GM18502 (cell line): Measurements from ENCODE around the gene SHF.
"Not testable (repeated sequence)": the region's sequence is repeated elsewhere in the genome, so short reads cannot be mapped to it uniquely, and the experiment has no call there.

ENCODE experiments used
- ATAC-seq: cut with Tn5 transposase; IDR thresholded peaks from one replicate; pipeline ENCODE4 v1.9.1; 2021; ENCODE audit warnings: mild to moderate bottlenecking; ENCODE audit not compliant: unreplicated experiment, poor library complexity

Gene SHF

GRCh38 chr15:45149060-45149459, 38.7 kb downstream of the SHF start:
- ATAC-seq, result no peak

DNA sequence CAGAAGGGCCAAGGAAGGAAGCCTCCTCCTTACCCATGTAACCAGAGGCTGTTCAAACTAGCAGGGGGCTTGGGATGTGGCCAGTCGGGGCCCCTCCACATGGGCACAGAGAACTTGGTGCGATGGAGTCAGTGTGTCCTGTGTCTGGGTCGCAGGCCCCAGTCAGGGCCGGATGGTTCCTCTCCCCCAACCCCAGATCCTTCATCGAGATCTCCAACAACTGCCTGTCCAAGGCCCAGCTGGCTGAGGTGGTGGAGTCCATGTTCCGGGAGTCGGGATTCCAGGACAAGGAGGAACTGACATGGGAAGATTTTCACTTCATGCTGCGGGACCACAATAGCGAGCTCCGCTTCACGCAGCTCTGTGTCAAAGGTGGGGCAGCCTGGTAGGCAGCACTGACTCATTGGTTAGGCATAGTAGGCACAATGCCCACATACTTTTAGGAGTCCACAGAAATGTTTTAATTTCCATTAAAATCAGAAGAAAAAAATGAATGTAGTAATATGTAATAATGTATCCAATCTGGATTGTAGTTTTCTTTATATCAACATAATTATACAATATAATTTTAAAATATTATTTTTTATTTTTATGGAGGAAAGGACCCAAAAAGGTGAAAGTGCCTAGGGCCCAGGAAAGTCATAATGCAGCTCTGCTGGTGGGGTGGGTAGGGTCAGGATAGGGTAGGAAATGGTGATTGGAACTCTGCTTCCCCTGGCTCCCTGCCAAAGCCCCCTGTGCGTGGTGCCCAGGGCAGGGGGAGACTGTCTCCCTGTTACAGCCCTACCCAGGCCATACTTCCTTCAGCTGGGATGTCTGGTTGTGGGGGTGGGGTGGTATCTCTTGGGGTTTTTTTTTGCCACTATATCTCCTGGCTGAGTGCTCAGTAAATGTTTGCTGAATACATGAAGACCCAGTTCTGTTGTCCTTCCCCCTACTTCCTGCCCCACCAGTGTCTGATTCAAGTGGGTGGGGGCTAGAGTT, 39.4 kb downstream of the SHF start:
- ATAC-seq, result no peak

GRCh38 chr15:45147606-45148005, 40.2 kb downstream of the SHF start:
- no peak for ATAC-seq

GRCh38 chr15:45146405-45146804, 41.4 kb downstream of the SHF start:
- ATAC-seq, result no peak

GRCh38 chr15:45144775-45145174, 43.0 kb downstream of the SHF start:
- ATAC-seq, result no peak

GRCh38 chr15:45143946-45144345, 43.8 kb downstream of the SHF start:
- ATAC-seq, result no peak

GRCh38 chr15:45143056-45143455, 44.7 kb downstream of the SHF start:
- ATAC-seq, result no peak

GRCh38 chr15:45141386-45141785, 46.4 kb downstream of the SHF start:
- no peak for ATAC-seq

GRCh38 chr15:45140557-45141250, 47.1 kb downstream of the SHF start:
- ATAC-seq, result no peak

DNA sequence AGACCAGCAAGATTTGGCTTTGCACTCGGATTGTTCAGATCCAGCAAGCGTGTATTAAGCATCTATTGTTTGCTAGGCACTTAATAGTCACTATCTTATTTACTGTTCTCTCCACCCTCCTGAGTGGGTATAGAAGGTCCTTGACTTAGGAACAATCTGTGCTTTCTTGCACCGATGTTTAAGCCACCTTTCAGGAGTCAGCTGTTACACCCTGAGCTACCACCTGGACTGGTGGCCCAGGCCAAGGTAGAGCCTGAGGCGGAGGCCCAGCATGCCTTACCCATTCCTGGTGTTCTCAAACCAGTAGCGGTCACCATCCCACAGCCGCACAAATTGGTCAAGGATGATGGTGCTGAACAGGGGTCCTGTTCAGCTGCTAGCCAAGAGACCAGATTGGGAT, 48.0 kb downstream of the SHF start:
- ATAC-seq, result no peak

DNA sequence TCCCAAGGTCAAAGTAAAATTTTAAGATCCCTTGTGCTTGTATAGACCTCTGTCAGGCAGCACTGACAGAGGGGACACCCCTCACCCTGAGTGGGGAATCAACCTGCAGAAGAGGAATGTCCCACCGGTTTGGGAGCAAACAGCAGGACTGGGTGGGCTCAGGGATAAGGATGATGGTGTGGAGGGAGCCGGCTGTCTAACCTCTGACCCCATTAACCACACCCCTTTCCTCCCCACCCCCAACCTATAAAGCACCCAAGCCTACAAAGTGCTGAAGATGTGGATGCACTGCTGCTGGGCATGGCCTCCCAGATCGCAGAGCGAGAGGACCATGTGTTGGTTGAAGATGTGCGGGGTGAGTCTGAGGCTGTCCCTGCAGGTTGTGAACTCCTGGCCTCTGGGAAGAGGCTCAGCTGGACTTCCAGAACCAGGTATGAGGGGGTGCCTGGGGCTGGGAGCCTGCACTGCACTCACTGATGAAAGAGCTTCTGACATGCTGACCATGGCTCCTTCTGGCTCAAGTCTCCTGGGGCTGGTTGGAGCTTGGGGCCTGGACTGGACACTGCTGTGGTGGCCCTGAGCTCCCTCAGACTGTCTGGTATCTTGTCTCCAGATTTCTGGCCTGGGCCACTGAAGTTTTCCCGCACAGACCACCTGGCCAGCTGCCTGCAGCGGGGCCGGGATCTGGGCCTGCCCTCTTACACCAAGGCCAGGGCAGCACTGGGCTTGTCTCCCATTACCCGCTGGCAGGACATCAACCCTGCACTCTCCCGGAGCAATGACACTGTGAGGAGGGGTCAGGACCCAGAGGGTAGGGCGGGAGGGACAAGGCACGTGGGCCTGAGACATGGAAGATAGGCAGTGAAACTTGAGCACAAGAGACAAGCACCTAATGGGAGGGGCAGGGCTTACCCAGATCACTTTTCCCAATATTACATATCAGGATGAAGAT, 48.7 kb downstream of the SHF start:
- ATAC-seq, result no peak

DNA sequence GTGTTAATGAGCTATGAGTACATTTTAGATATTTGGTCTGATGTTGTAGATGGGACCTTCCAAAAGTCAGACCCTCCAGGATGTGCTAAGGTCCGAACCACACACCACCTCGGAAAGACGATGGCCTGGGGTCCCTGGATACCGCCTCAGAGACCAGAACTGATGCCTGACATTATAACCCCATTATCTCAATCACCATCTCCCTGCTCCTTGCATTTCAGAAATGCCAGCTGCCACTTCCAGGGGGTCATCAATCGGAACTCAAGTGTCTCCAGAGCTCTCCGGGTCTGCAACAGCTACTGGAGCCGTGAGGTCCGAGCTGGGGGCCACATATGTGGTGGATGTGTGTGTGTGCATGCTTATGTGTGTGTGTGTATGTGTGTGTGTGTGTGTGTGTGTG, 50.1 kb downstream of the SHF start:
- no peak for ATAC-seq

DNA sequence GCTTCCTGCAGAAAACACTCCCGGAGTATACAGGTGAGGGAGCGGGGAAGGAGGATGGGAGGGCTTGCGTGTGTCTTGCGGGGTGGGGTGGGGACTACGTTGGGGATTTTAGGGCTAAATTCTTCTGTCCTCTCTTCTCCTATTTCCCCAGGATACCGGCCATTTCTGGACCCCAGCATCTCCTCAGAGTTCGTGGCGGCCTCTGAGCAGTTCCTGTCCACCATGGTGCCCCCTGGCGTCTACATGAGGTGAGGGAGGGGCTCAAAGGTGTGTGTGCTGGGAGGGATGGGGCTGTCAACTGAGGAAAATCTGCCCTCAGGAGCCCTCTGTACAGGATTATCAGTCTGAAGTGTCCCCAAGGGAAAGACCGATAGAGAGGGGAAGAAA, 51.4 kb downstream of the SHF start:
- ATAC-seq, result no peak

DNA sequence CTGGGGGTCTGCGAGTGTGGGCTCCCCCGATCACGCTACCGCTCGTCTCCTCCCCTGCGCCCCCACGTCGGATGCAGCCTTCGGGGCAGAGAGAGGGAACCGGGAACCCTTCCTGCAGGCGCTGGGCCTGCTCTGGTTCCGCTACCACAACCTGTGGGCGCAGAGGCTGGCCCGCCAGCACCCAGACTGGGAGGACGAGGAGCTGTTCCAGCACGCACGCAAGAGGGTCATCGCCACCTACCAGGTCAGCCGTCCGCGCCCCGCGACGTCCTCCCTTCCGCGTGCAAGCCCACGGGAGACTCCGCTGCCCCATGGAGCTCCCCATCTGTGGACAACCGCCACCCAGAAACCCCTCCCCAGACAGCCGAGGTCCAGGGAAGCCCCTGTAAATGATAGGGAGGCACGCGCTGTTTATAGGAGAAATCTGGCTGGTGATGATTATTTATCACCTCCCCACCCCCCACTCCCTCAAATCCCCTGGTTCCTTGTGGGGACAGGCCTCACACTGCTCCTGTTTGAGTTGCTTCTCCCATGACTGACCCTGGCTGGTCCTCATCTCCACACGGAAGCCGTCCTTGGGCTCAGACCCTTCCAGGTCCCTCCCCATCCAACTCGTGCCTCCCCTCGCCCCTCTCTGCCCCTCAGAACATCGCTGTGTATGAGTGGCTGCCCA, 51.9 kb downstream of the SHF start:
- not testable (repeated sequence) for ATAC-seq

DNA sequence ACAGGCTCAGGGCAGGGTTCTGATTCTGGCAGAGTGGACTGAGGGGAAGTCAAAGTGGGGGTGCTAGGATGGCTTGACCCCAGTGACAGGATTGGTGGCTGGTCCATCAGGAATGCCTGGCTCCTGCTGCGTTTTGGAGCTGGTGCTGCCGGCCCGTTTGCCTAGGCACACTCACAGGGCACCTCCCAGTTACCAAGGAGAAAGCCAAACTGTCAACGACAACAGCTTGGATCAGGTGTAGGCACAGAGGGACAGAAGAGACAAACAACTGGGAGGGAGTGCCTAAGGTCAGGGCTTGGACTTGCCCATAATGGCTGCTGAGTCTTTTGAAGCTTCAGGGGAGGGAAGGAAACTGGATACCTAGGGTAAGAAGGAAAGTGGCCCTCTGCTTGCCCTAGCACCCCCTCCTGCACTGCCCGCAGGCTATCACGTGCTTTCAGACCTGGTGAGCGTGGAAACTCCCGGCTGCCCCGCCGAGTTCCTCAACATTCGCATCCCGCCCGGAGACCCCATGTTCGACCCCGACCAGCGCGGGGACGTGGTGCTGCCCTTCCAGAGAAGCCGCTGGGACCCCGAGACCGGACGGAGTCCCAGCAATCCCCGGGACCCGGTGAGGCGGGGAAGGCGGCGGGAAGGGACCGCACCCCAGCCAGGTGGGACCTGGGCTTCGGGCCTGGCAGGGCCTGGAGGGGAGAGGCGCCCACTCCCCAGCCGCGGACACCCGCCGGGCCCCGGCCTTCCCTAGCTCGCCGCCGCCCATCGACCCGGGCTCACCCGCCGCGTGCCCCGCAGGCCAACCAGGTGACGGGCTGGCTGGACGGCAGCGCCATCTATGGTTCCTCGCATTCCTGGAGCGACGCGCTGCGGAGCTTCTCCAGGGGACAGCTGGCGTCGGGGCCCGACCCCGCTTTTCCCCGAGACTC, 52.8 kb downstream of the SHF start:
- no peak for ATAC-seq

- no peak for ATAC-seq
These were observed 53.7 kb downstream of the SHF start for GRCh38 chr15:45134046-45134445.

GRCh38 chr15:45133561-45133920, 54.2 kb downstream of the SHF start:
- no peak for ATAC-seq

DNA sequence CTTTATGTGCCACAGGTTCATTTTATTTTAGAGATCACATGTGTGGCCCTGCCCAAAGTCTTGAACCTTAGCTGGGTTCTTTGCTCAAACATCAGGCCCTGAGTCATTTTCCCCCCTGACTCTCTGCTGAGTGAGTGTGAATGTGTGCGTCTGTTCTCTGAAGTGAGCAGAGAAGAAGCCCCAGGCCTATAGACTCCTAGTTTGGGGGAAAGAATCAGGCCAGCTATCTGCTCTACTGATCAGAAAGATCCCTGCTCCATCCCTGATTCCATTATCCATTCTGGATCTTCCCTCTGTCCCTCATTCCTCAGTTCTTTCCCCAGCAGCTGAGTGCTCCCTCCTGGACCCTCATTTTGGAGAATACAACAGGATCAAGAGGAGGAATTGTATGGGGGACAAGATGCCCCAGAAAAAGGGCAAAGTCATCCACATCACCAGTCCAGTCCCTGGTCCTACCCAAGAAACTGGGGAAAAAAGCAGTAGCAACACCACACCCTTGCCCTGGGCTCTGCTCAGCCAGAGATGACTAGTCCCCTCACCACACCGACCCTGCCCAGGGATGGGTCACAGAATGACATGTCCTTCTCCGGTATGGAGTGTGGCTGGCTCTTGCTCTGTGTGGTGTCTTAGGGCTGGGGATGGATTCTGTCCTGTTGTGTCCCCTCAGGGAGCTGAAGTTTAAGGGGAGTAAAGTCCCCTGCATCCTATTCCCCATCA, 54.8 kb downstream of the SHF start:
- ATAC-seq, result no peak
